Loucy (cell line): Measurements from ENCODE around the gene DNMT1.

Experiments used
- H2AFZ ChIP-seq: fragments of 200-600 bp; sonication (generic); 2 replicates; pipeline ENCODE4 v1.6.0; 2016; ENCODE audit warnings: antibody characterized with exemption, mild to moderate bottlenecking, low read length, moderate library complexity
- H3F3A ChIP-seq: fragments of 200-600 bp; 2 replicates; pipeline ENCODE4 v1.6.0; 2016; ENCODE audit warnings: antibody characterized with exemption, low read depth, mild to moderate bottlenecking
- H3K27me3 ChIP-seq: fragments of 200-600 bp; sonication (generic); 2 replicates; pipeline ENCODE4 v1.6.1; 2014; ENCODE audit warnings: low read length, mild to moderate bottlenecking; ENCODE audit not compliant: insufficient read depth, poor library complexity, severe bottlenecking
- H3K36me3 ChIP-seq: fragments of 200-600 bp; sonication (generic); 2 replicates; pipeline ENCODE4 v1.6.1; 2016; ENCODE audit warnings: low read length; ENCODE audit not compliant: insufficient read depth
- H3K4me1 ChIP-seq: fragments of 200-600 bp; sonication (generic); 2 replicates; pipeline ENCODE4 v1.5.1; 2014; ENCODE audit warnings: low read length, mild to moderate bottlenecking; ENCODE audit not compliant: insufficient read depth, poor library complexity, severe bottlenecking
- H3K4me2 ChIP-seq: fragments of 200-600 bp; sonication (generic); 2 replicates; pipeline ENCODE4 v1.6.0; 2014; ENCODE audit warnings: antibody characterized with exemption, low read length, low read depth, mild to moderate bottlenecking; ENCODE audit not compliant: poor library complexity, severe bottlenecking
- H3K4me3 ChIP-seq: fragments of 200-600 bp; sonication (generic); 2 replicates; pipeline ENCODE4 v1.5.1; 2014; ENCODE audit warnings: low read length, mild to moderate bottlenecking, mixed read lengths; ENCODE audit not compliant: poor library complexity, severe bottlenecking
- H3K79me2 ChIP-seq: fragments of 200-600 bp; sonication (generic); 2 replicates; pipeline ENCODE4 v1.6.1; 2014; ENCODE audit warnings: low read length; ENCODE audit not compliant: insufficient read depth
- H3K9ac ChIP-seq: fragments of 200-600 bp; sonication (generic); 2 replicates; pipeline ENCODE4 v1.6.0; 2014; ENCODE audit warnings: mild to moderate bottlenecking, low read depth, low read length, moderate library complexity; ENCODE audit not compliant: poor library complexity, severe bottlenecking
- H3K9me2 ChIP-seq: fragments of 200-600 bp; sonication (generic); replicated peaks from 2 replicates; pipeline ENCODE4 v1.6.1; 2016; ENCODE audit warnings: low read depth, low read length, mixed read lengths
- H3K9me3 ChIP-seq: fragments of 200-600 bp; sonication (generic); 2 replicates; pipeline ENCODE4 v1.6.1; 2014; ENCODE audit warnings: mild to moderate bottlenecking, antibody characterized with exemption, low read length, low read depth; ENCODE audit not compliant: insufficient read depth
- H4K20me1 ChIP-seq: fragments of 200-600 bp; sonication (generic); 2 replicates; pipeline ENCODE4 v1.6.0; 2014; ENCODE audit warnings: antibody characterized with exemption, low read length, mild to moderate bottlenecking; ENCODE audit not compliant: insufficient read depth, poor library complexity, severe bottlenecking
- EZH2phosphoT487 ChIP-seq: fragments of 200-600 bp; IDR thresholded peaks from 2 replicates; pipeline ENCODE4 v1.6.1; 2018; ENCODE audit warnings: antibody characterized with exemption, mild to moderate bottlenecking, moderate library complexity, borderline replicate concordance
- TF ChIP-seq, protein P1 (sequence below): fragments of 200-600 bp; sonication (generic); conservative IDR thresholded peaks from 2 replicates; pipeline ENCODE4 v1.5.1; 2014; ENCODE audit warnings: mild to moderate bottlenecking, antibody characterized with exemption, low read length

The DNMT1 gene

GRCh38 chr19:10191347-10191746 is 3.4 kb downstream of the DNMT1 start:
- peaks cover 31% of the 10 kb centered on the region for H3K4me1 ChIP-seq
- no peaks in the 10 kb centered on the region for H3K9me3 ChIP-seq
- peak overlapping the region; percentile 98 for H3K4me2 ChIP-seq
- H3K9me2 ChIP-seq: no peaks in the 10 kb centered on the region
- H3K9ac ChIP-seq: peak overlapping the region; percentile 20
- H3K79me2 ChIP-seq: peaks cover 81% of the 10 kb centered on the region
- no peaks in the 10 kb centered on the region for H3F3A ChIP-seq
- H3K36me3 ChIP-seq: peaks cover 19% of the 10 kb centered on the region; the same call in 1 of the 2 replicates
- TF ChIP-seq EZH2phosphoT487: no peak
- TF ChIP-seq, protein P1, sequence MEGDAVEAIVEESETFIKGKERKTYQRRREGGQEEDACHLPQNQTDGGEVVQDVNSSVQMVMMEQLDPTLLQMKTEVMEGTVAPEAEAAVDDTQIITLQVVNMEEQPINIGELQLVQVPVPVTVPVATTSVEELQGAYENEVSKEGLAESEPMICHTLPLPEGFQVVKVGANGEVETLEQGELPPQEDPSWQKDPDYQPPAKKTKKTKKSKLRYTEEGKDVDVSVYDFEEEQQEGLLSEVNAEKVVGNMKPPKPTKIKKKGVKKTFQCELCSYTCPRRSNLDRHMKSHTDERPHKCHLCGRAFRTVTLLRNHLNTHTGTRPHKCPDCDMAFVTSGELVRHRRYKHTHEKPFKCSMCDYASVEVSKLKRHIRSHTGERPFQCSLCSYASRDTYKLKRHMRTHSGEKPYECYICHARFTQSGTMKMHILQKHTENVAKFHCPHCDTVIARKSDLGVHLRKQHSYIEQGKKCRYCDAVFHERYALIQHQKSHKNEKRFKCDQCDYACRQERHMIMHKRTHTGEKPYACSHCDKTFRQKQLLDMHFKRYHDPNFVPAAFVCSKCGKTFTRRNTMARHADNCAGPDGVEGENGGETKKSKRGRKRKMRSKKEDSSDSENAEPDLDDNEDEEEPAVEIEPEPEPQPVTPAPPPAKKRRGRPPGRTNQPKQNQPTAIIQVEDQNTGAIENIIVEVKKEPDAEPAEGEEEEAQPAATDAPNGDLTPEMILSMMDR: no peak
- no peak overlapping the region for H2AFZ ChIP-seq
- peaks cover 71% of the 10 kb centered on the region for H4K20me1 ChIP-seq
- H3K4me3 ChIP-seq: peak overlapping the region; percentile 41
- H3K27me3 ChIP-seq: no peaks in the 10 kb centered on the region

GRCh38 chr19:10190026-10190425 is 4.7 kb downstream of the DNMT1 start:
- Histone ChIP-seq H3K9me3 (no peaks in the 10 kb centered on the region), H3K4me2 (peak overlapping the region; percentile 71), H3K4me3 (peak overlapping the region; percentile 53), H4K20me1 (peaks cover 82% of the 10 kb centered on the region), H3K27me3 (no peaks in the 10 kb centered on the region), H3K9ac (peak overlapping the region; percentile 56), H3K4me1 (peaks cover 25% of the 10 kb centered on the region), H3K9me2 (no peaks in the 10 kb centered on the region), H3K36me3 (peaks cover 28% of the 10 kb centered on the region; the same call in 1 of the 2 replicates), H3F3A (no peaks in the 10 kb centered on the region), H3K79me2 (peaks cover 94% of the 10 kb centered on the region), H2AFZ (no peak overlapping the region)
- TF ChIP-seq EZH2phosphoT487: no peak
- TF ChIP-seq, protein P1: no peak

DNA sequence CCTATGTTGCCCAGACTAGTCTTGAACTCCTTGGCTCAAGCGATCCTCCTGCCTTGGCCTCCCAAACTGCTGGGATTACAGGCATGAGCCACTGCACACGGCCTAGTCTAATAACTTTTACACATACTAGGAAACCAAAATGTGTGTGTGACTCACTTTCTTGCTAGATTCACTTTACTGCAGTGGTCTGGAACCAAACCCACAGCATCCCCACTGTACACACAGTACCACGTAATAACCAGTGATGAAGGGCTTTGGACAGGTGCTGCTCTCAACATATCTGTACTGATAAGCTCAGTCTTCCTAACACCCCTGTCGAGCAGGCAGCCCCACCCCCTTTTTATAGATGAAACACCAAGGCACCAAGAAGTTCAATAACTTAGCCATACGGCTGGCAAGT is 5.1 kb downstream of the DNMT1 start:
- H3K4me2 ChIP-seq: peak overlapping the region; percentile 71
- peaks cover 32% of the 10 kb centered on the region; the same call in 1 of the 2 replicates for H3K36me3 ChIP-seq

More for the DNA sequence above, 5.1 kb downstream of the DNMT1 start:
- Histone ChIP-seq H2AFZ (no peak overlapping the region), H3K4me3 (peak overlapping the region; percentile 53), H3K27me3 (no peaks in the 10 kb centered on the region), H3K9me2 (no peaks in the 10 kb centered on the region), H3F3A (no peaks in the 10 kb centered on the region), H3K9me3 (no peaks in the 10 kb centered on the region), H3K9ac (peak overlapping the region; percentile 56), H3K4me1 (peaks cover 25% of the 10 kb centered on the region), H3K79me2 (peaks cover 98% of the 10 kb centered on the region), H4K20me1 (peaks cover 85% of the 10 kb centered on the region)
- no peak for TF ChIP-seq EZH2phosphoT487
- TF ChIP-seq, protein P1: no peak
